Chondrocyte (in vitro differentiated cells): ENCODE measurements around the gene GPR34. TPM values are rescaled to one million over a fixed set of nuclear protein-coding genes. Genes with fewer than 3 reads are reported as not detected.
"Not testable (repeated sequence)": the region's sequence is repeated elsewhere in the genome, so short reads cannot be mapped to it uniquely, and the experiment has no call there.

ENCODE experiments used
- DNase-seq: peaks from one replicate; pipeline ENCODE4 v3.0.0; 2021; ENCODE audit warnings: mixed read lengths, low spot score
- H3K27ac Mint-ChIP-seq: one replicate; pipeline ENCODE4 v1.8.0; 2021; ENCODE audit warnings: mild to moderate bottlenecking, moderate library complexity, mixed read lengths; ENCODE audit not compliant: unreplicated experiment
- H3K27me3 Mint-ChIP-seq: 2 replicates; pipeline ENCODE4 v1.8.0; 2021; ENCODE audit warnings: low read depth, mixed read lengths
- H3K36me3 Mint-ChIP-seq: 2 replicates; pipeline ENCODE4 v1.8.0; 2021; ENCODE audit warnings: low read depth, mixed read lengths
- H3K4me1 Mint-ChIP-seq: 2 replicates; pipeline ENCODE4 v1.8.0; 2021; ENCODE audit warnings: low read depth, mild to moderate bottlenecking, mixed read lengths
- H3K4me3 Mint-ChIP-seq: one replicate; pipeline ENCODE4 v1.8.0; 2021; ENCODE audit warnings: mild to moderate bottlenecking, moderate library complexity, mixed read lengths; ENCODE audit not compliant: unreplicated experiment
- H3K9me3 Mint-ChIP-seq: 2 replicates; pipeline ENCODE4 v1.8.0; 2021; ENCODE audit warnings: low read depth, mixed read lengths
- CTCF ChIP-seq: fragments of 200-600 bp; sonication (generic); IDR thresholded peaks from 2 replicates; pipeline ENCODE4 v1.5.0; 2021; ENCODE audit warnings: antibody characterized with exemption, mild to moderate bottlenecking, moderate library complexity
- total RNA-seq: library from RNA; stranded (reverse); gene quantifications from 3 replicates; pipeline ENCODE4 v1.2.1, GENCODE V29; 2021

GPR34 gene
- total RNA-seq, 1 donor from 2014 or later: not detected

- DNase-seq: no peak
- H3K9me3 Mint-ChIP-seq: peaks cover 12% of the 10 kb centered on the region
- H3K27ac Mint-ChIP-seq: no peak overlapping the region
- peaks cover 41% of the 10 kb centered on the region for H3K4me1 Mint-ChIP-seq
- no peak overlapping the region for H3K4me3 Mint-ChIP-seq
- no peaks in the 10 kb centered on the region for H3K27me3 Mint-ChIP-seq
- no peak for TF ChIP-seq CTCF
- H3K36me3 Mint-ChIP-seq: no peaks in the 10 kb centered on the region
Measured at GRCh38 chrX:41667631-41668030, 21.1 kb upstream of the GPR34 start.

GRCh38 chrX:41670112-41670511 is 18.7 kb upstream of the GPR34 start:
- H3K27ac Mint-ChIP-seq: no peak overlapping the region
- no peak for DNase-seq
- H3K36me3 Mint-ChIP-seq: no peaks in the 10 kb centered on the region
- no peaks in the 10 kb centered on the region for H3K27me3 Mint-ChIP-seq
- peaks cover 17% of the 10 kb centered on the region for H3K9me3 Mint-ChIP-seq
- peaks cover 18% of the 10 kb centered on the region for H3K4me1 Mint-ChIP-seq
- no peak for TF ChIP-seq CTCF
- no peak overlapping the region for H3K4me3 Mint-ChIP-seq

DNA sequence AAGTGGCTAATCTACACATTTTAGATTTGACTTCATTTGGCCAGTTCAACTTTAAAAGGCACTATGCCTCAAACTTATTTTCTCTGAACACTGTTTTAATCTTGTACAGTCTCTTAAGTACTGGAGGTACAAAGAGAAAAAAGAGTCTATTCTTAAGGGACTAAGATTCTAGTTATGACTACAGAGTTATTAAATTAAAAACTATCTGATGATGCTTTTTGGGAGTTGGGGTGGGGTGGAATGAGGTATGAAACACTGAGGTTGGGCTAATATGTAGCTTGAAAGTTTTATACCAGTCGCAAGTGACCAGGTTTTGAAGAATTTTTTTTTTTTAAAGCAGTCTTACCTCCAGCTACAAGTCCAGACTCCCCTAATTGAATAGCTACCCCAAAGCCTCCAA is 17.7 kb upstream of the GPR34 start:
- Mint-ChIP-seq H3K36me3 (no peaks in the 10 kb centered on the region), H3K4me1 (peaks cover 9% of the 10 kb centered on the region), H3K9me3 (peaks cover 11% of the 10 kb centered on the region), H3K27ac (no peak overlapping the region), H3K4me3 (no peak overlapping the region), H3K27me3 (no peaks in the 10 kb centered on the region)
- no peak for DNase-seq
- no peak for TF ChIP-seq CTCF

GRCh38 chrX:41672643-41673042 is 16.1 kb upstream of the GPR34 start:
- TF ChIP-seq CTCF: no peak
- no peak overlapping the region for H3K27ac Mint-ChIP-seq
- H3K27me3 Mint-ChIP-seq: no peaks in the 10 kb centered on the region
- H3K9me3 Mint-ChIP-seq: peaks cover 10% of the 10 kb centered on the region
- H3K4me1 Mint-ChIP-seq: peaks cover 6% of the 10 kb centered on the region
- no peaks in the 10 kb centered on the region for H3K36me3 Mint-ChIP-seq
- DNase-seq: no peak
- H3K4me3 Mint-ChIP-seq: no peak overlapping the region

- DNase-seq, H3K4me1 Mint-ChIP-seq, H3K36me3 Mint-ChIP-seq, H3K27me3 Mint-ChIP-seq, H3K4me3 Mint-ChIP-seq, H3K27ac Mint-ChIP-seq: not testable (repeated sequence)
- H3K9me3 Mint-ChIP-seq: peaks cover 11% of the 10 kb centered on the region
Measured at GRCh38 chrX:41676361-41676760, 12.4 kb upstream of the GPR34 start.

GRCh38 chrX:41677183-41678060 is 11.4 kb upstream of the GPR34 start:
- no peak overlapping the region for H3K27ac Mint-ChIP-seq
- peaks cover 7% of the 10 kb centered on the region for H3K4me1 Mint-ChIP-seq
- no peak overlapping the region for H3K4me3 Mint-ChIP-seq
- peaks cover 12% of the 10 kb centered on the region for H3K9me3 Mint-ChIP-seq
- H3K36me3 Mint-ChIP-seq: no peaks in the 10 kb centered on the region
- no peak for TF ChIP-seq CTCF
- no peak for DNase-seq
- H3K27me3 Mint-ChIP-seq: no peaks in the 10 kb centered on the region
